HG03139 (cell line): ENCODE results near the gene USP51.
"Not testable (repeated sequence)": the region's sequence is repeated elsewhere in the genome, so short reads cannot be mapped to it uniquely, and the experiment has no call there.

ENCODE experiments used
- ATAC-seq: cut with Tn5 transposase; IDR thresholded peaks from one replicate; pipeline ENCODE4 v1.9.1; 2021; ENCODE audit not compliant: unreplicated experiment

Gene USP51

GRCh38 chrX:55465791-55466190, 23.9 kb downstream of the USP51 start:
- ATAC-seq = not testable (repeated sequence)

GRCh38 chrX:55465108-55465507, 24.5 kb downstream of the USP51 start:
- ATAC-seq = not testable (repeated sequence)

- not testable (repeated sequence) for ATAC-seq
Observed at GRCh38 chrX:55464050-55464449, 25.6 kb downstream of the USP51 start.

GRCh38 chrX:55459926-55460325, 29.7 kb downstream of the USP51 start:
- not testable (repeated sequence) for ATAC-seq

GRCh38 chrX:55459426-55459825, 30.2 kb downstream of the USP51 start:
- not testable (repeated sequence) for ATAC-seq

- not testable (repeated sequence) for ATAC-seq
Observed at GRCh38 chrX:55455708-55456107, 33.9 kb downstream of the USP51 start.

- ATAC-seq = no peak
Observed at GRCh38 chrX:55452833-55453124, 36.9 kb downstream of the USP51 start.

GRCh38 chrX:55451990-55452832, 37.4 kb downstream of the USP51 start, which contains the start of gene MAGEH1:
Gene MAGEH1, plus strand, starts transcription at chrX:55452127. Its CDS starts 248 bp downstream, at chrX:55452375.
- ATAC-seq = peak; percentile 98

GRCh38 chrX:55451626-55451989, 38.0 kb downstream of the USP51 start:
- peak; percentile 20 for ATAC-seq

GRCh38 chrX:55451141-55451540, 38.5 kb downstream of the USP51 start:
- no peak for ATAC-seq

GRCh38 chrX:55450259-55450658, 39.4 kb downstream of the USP51 start:
- no peak for ATAC-seq

- not testable (repeated sequence) for ATAC-seq
Observed at GRCh38 chrX:55443468-55443867, 46.2 kb downstream of the USP51 start.
